ENCODE measurements around the gene PLCH1.
"Not testable (repeated sequence)": the region's sequence is repeated elsewhere in the genome, so short reads cannot be mapped to it uniquely, and the experiment has no call there.

Gene PLCH1

GRCh38 chr3:155407971-155408370, 336.9 kb downstream of the PLCH1 start:
- no peak for DNase-seq

DNA sequence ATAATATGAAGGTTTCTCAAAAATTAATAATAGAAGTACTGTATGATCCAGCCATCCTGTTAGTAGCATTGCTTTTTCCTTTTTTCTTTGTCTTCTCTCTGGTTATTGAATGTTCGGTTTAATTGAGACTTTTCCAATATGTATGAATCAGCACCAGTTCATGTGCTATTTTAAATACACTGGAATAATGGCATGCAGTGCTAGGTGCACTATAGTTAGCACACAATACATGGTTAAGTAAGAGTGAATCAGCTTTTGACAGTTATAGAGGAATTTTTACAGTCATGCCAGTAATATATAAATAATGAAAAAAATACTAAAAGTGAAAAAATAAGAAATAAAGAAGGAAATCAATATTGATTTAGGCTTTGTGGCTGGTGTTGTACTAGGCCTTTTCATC, 337.5 kb downstream of the PLCH1 start:
- no peak for DNase-seq

DNA sequence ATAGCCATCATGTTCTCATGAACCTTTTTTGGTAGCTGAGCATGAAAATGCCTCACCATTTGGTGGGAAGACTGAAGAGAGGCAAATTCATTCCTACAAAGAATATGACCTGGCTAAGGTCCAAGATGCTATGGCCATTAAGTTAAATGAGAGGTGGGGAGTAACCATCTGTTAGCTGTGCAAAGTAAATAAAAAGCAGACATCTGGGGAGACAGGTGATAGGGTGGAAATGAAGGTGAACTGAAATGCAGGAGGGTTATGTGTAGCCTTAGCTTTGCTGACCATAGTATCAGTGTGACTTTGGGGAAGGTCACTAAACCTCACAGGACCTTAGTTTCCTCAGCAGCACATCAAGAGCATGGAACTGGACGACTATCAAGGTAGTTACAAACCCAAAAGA, 340.4 kb downstream of the PLCH1 start:
- DNase-seq: peak; percentile 43

- no peak for DNase-seq
These were observed 342.2 kb downstream of the PLCH1 start for GRCh38 chr3:155402656-155403055.

DNA sequence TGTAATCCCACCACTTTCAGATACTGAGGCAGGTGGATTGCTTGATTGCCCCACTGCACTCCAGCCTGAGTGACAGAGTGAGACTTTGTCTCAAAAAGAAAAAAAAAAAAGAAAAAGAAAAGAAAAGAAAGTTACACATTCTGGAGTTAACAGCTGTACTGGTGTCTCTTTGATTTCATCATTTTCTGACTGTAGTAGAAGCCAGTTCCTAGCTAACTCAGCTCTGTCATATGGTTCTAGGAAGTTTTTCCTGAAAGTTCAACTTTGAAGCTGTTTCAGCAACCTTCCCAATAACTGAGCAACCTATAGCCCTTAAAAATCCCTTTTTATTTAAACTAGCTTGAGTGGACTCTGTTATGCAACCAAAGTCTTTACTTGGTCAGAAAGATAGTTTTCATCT, 346.8 kb downstream of the PLCH1 start:
- no peak for DNase-seq

DNA sequence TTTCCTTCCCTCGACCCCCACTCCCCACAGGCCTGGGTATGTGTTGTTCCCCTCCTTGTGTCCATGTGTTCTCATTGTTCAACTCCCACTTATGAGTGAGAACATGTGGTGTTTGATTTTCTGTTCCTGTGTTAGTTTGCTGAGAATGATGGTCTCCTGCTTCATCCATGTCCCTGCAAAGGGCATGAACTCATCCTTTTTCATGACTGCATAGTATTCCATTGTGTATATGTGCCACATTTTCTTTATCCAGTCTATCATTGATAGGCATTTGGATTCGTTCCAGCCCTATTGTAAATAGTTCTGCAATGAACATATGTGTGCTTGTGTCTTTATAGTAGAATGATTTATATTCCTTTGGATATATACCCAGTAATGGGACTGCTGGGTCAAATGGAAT, 350.0 kb downstream of the PLCH1 start:
- DNase-seq: not testable (repeated sequence)

GRCh38 chr3:155394240-155394639, 350.6 kb downstream of the PLCH1 start:
- no peak for DNase-seq

GRCh38 chr3:155393316-155393715, 351.6 kb downstream of the PLCH1 start:
- no peak for DNase-seq

GRCh38 chr3:155392138-155392537, 352.7 kb downstream of the PLCH1 start:
- DNase-seq: no peak

DNA sequence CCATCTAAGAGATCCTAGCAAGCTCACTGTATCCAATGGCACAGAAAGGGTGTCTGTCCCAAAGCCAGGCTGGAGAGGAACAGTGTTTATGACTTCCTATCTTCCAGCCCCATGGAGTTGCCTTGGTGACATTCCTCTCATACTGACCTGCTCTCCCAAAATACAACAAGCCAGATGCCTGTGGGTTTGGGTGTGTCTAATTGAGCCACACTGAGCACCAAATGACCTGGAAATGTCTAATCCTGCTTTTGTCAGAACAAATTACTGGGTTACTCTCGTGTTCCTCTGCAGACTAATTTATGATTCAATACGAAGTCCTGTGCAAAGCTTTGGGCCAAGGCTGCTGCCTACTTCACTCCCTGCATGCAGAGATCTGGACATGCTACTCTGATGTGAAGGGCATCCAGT, 353.3 kb downstream of the PLCH1 start:
- peak; percentile 56 for DNase-seq

GRCh38 chr3:155391104-155391503, 353.8 kb downstream of the PLCH1 start:
- DNase-seq: no peak

- DNase-seq: no peak
These were observed 354.5 kb downstream of the PLCH1 start for GRCh38 chr3:155390351-155390750.

GRCh38 chr3:155388417-155388816, 356.5 kb downstream of the PLCH1 start:
- no peak for DNase-seq

GRCh38 chr3:155387571-155387970, 357.3 kb downstream of the PLCH1 start:
- DNase-seq: no peak

DNA sequence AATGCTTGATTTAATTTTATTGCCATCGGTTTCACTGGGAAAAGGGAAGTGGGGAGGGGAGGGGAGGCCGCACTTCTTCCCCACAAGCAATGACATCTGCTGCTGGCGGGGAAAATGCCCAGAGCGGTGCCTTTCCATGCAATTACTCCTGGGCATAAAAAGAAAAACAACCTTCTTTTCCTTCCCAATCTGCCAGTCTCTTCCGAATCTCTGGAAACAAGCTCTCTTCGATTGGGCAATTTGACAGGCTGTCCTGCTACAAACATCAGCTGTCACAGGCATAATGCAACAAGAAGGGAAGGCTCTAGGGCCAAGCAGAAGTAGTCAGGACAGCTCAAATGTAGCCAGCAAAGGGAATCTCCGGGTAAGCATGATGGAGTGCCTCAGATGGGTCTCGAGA, 358.0 kb downstream of the PLCH1 start:
- peak; percentile 90 for DNase-seq

DNA sequence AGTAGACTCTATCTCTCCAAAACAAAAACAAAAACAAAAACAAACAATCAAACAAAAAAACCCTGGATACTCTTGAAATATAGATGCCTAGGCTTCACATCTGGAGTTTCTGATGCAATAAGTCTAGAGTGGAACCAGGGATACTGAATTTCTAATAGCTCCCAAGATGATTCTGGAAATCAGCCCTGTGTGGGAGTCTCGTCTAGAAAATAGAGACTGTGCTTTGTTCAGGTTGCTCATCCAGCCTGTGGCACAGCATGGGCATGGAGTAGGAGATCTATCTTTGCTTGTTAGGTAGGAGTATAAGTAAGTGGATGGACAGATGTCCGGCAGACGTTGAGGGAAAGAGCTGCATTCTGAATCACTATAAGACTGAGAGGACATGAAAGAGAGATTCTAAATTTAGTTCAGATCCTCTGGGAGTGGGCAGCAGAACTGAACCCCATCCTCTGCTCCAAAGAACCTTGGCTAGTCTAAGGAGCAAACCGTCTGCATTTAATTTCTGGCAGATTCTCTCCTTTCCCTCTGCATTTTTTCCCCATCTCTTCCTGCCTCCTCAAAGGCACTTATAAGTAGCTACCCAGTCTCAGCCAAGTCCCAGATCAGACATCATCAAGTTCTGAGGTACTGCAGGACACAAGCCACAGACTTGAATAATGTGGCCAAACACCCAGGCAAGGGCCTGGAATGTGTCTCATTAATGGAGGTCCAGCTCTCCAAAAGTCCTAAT, 358.8 kb downstream of the PLCH1 start:
- no peak for DNase-seq

GRCh38 chr3:155382396-155383042, 362.4 kb downstream of the PLCH1 start:
- DNase-seq: peak; percentile 69

DNA sequence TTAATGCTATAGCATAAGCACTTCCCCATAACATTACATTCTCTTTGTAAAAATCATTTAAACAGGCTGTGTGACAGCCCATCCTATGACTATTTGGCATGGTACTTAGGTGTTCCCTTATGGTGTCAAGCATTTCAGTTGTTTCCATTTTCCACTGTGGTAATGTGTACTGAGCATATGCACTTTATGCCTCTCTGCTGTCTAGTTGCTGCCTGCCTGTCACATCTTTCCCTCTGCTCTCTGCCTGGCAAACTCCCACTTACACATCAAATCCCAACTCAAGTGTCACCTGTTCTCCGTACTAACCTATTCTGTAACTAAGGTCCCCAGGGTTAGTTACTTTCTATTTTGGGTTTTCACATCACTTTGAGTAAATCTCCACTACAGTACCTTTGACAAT, 367.0 kb downstream of the PLCH1 start:
- no peak for DNase-seq

DNA sequence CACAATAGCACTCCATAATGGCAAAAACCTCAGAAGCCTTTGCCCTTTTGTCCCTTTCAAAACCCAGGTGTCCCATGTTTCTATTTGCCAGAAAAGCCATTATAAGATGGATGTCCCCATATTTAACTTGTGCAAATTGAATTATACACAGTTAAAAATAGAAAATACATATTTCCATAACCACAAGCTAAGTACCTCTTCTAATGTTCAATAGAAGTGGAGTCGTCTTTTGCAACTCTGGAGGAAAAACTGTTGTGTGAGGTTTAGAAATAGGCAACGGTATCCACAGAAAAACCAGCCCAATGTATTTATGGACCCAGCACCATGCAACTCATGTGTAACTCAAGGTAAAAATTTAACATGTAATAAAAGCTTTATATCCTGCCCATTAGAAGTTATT, 367.8 kb downstream of the PLCH1 start:
- DNase-seq: no peak

DNA sequence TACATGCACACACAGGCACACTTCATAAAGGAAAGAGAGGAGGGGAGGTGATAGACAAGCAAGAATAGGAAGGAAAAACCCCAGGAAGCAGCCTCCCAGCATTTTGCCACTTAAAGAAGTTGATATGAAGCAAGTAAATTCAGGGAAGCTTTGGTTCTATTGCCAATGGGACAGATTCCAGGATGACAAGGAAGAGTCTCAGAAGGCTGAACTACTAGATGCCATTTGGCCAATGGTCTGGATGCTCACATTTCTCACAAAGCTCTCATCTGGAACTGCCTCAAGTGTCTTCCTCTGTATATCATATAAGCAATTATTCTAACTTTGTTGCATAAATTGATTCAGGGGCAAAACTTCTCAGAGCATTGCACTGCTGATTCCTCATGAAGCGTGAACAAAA, 372.6 kb downstream of the PLCH1 start:
- DNase-seq: no peak

- no peak for DNase-seq
These were observed 373.9 kb downstream of the PLCH1 start for GRCh38 chr3:155370764-155371503.

DNA sequence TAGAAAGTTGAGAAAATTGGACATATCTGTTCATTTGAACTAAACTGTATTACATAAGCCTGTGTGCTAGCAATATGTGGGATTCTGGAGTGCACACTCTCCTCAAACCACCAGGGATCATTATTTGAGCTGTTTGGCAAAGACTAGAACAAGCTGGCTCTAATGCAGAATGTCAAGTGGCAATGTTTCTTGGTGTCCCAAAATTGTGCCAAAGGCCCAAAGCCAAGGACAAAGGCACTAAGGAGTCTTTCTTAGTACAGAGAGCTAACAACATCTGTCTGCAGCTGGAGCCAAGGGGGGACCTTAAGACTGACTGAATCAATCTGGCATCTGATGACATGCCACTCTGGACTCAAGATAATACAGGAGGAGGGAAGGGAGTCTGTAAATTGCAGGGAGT, 374.7 kb downstream of the PLCH1 start:
- DNase-seq: no peak

GRCh38 chr3:155369735-155370134, 375.1 kb downstream of the PLCH1 start:
- DNase-seq: no peak

DNA sequence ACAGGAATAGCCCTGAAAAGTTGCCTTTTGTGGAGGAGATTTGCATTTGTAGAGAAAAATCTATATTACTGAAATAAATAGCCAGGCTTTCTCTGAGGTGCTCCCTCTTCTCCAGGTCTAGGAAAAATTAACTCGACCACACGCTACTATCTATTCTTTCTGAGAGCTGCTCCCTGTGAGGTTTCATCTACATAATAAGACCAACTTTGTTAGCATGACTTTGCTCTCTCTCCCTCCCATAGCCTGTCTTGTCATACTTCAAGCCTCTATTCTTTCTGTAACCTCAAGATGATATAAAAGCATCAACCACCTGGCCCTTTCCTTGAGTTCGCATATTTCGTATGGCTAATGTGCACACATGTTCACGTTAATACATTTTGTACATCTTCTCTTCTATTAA, 375.6 kb downstream of the PLCH1 start:
- no peak for DNase-seq

All from NCI-H1694 (cell line).